Epithelial cell of esophagus (primary cell): ENCODE results near the gene PDE1A.

Experiments used
- DNase-seq: peaks from one replicate; pipeline ENCODE4 v3.0.0; 2010; ENCODE audit warnings: low read depth
- H3K4me3 ChIP-seq: 2 replicates; pipeline ENCODE4 v1.5.1; 2011; ENCODE audit warnings: mild to moderate bottlenecking, low read length, control low read depth
- TF ChIP-seq, protein P1 (sequence below): IDR thresholded peaks from 2 replicates; pipeline ENCODE4 v1.5.1; 2011; ENCODE audit warnings: low read depth, mild to moderate bottlenecking, low read length, control low read depth, inconsistent platforms; ENCODE audit not compliant: insufficient read depth; ENCODE audit errors: missing control alignments

Gene PDE1A

GRCh38 chr2:182267971-182268370 is 158.9 kb downstream of the PDE1A start:
- TF ChIP-seq, protein P1, sequence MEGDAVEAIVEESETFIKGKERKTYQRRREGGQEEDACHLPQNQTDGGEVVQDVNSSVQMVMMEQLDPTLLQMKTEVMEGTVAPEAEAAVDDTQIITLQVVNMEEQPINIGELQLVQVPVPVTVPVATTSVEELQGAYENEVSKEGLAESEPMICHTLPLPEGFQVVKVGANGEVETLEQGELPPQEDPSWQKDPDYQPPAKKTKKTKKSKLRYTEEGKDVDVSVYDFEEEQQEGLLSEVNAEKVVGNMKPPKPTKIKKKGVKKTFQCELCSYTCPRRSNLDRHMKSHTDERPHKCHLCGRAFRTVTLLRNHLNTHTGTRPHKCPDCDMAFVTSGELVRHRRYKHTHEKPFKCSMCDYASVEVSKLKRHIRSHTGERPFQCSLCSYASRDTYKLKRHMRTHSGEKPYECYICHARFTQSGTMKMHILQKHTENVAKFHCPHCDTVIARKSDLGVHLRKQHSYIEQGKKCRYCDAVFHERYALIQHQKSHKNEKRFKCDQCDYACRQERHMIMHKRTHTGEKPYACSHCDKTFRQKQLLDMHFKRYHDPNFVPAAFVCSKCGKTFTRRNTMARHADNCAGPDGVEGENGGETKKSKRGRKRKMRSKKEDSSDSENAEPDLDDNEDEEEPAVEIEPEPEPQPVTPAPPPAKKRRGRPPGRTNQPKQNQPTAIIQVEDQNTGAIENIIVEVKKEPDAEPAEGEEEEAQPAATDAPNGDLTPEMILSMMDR, result no peak
- no peak overlapping the region for H3K4me3 ChIP-seq
- DNase-seq, result no peak

GRCh38 chr2:182266909-182267308 is 159.9 kb downstream of the PDE1A start:
- no peak for DNase-seq
- H3K4me3 ChIP-seq, result no peak overlapping the region
- TF ChIP-seq, protein P1, result no peak

DNA sequence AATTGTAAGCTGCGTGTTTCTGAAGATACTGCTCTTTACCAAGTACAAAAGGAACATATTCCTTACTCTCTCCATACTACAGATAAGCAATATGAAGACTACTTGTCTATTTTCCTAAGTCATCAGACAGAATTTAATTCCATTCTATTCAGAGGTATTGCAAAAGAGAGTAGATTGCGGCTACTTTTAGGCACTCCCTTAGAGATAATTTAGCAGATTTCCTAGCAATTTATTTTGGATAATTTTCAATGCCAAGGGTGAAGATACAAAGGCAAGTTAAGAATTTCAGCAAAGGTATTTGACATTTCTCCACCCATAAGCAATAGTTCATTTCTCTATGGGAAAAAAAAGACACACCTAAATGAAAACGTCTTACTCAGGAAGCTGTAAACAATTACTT is 161.1 kb downstream of the PDE1A start:
- H3K4me3 ChIP-seq, result no peak overlapping the region
- TF ChIP-seq, protein P1, result no peak
- no peak for DNase-seq

DNA sequence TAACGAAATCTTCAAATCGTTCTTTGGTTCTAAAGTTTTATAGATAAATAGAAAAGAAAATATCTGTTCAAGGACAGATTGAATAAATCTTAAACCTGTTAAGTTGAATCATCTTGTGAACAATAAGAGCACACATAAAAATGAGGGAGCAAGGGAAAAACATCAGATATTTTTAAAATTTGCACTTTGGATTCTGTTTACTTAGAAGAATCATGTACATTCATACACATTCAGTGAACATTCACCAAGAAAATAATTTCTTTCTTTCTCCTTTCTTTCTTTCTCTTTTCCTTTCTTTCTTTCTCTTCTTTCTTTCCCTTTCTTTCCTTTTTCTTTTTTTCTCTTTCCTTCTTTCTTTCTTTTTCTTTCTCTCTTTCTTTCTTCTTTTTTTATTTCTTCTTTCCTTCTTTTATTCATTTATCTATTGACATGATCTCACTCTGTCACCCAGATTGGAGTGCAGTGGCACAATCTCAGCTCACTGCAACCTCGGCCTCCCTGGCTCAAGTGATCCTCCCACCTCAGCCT is 164.9 kb downstream of the PDE1A start:
- DNase-seq, result no peak
- TF ChIP-seq, protein P1, result no peak
- no peak overlapping the region for H3K4me3 ChIP-seq

- TF ChIP-seq, protein P1, result no peak
- no peak for DNase-seq
- H3K4me3 ChIP-seq, result no peak overlapping the region
These were observed 167.1 kb downstream of the PDE1A start for GRCh38 chr2:182259629-182260150.

DNA sequence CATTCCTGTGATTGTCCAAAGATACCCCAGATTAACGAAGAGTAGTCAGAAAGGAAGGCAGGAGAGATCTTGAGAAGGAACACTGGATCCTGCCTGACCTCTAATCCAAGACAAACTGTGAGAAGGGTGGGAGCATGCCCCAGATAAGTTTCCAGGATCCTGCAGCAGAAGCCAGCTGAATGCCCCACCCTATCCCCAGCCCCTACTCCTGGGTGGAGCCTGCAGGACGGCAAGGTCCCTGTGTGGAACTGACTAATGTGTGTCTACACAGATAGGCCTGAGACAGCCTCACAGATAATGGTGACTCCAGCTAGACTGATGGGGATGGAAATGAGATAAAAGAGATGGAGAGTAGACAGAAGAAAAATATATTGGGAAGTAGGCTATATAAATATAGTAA is 174.3 kb downstream of the PDE1A start:
- TF ChIP-seq, protein P1, result no peak
- DNase-seq, result no peak
- H3K4me3 ChIP-seq, result no peak overlapping the region

- no peak overlapping the region for H3K4me3 ChIP-seq
- DNase-seq, result no peak
- TF ChIP-seq, protein P1, result no peak
These were observed 177.9 kb downstream of the PDE1A start for GRCh38 chr2:182248898-182249297.
